GM13976 (cell line): ENCODE measurements around the gene ADGRF5.
"Not testable (repeated sequence)": the region's sequence is repeated elsewhere in the genome, so short reads cannot be mapped to it uniquely, and the experiment has no call there.

Experiments
- DNase-seq: peaks from one replicate; pipeline ENCODE4 v3.0.0; 2012; ENCODE audit warnings: low spot score
- in situ Hi-C: fragments of 300-500 bp; cut with MboI; formaldehyde crosslinking; loops from one replicate; pipeline ENCODE4 v1.12.0; 2022; ENCODE audit warnings: low sequenced_read_pairs, mixed read lengths, inconsistent platforms; ENCODE audit not compliant: unreplicated experiment
- TF ChIP-seq, protein P1 (sequence below): IDR thresholded peaks from 2 replicates; pipeline ENCODE4 v1.5.1; 2012; ENCODE audit warnings: borderline replicate concordance, mild to moderate bottlenecking; ENCODE audit not compliant: insufficient read depth; ENCODE audit errors: extremely low read depth, missing control alignments, control extremely low read depth

The ADGRF5 gene

DNA sequence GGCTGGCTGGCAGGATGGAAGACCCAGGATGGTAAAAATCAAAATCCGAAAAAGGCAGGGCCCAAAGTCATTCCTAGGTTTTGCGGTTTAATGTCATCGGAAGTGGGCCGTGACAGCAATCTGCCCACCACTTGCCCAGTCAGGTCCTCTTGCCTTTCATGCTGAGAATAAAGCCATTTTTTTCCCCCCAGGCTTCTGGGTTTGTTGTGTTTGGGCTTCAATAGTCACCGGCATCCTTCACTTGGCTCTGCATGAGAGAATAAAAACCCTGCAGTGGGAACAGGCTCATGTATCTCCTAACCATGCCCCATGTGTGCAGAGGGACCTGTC is 72.4 kb downstream of the ADGRF5 start:
- DNase-seq = no peak
- in situ Hi-C loops = no loop called here
- TF ChIP-seq, protein P1, sequence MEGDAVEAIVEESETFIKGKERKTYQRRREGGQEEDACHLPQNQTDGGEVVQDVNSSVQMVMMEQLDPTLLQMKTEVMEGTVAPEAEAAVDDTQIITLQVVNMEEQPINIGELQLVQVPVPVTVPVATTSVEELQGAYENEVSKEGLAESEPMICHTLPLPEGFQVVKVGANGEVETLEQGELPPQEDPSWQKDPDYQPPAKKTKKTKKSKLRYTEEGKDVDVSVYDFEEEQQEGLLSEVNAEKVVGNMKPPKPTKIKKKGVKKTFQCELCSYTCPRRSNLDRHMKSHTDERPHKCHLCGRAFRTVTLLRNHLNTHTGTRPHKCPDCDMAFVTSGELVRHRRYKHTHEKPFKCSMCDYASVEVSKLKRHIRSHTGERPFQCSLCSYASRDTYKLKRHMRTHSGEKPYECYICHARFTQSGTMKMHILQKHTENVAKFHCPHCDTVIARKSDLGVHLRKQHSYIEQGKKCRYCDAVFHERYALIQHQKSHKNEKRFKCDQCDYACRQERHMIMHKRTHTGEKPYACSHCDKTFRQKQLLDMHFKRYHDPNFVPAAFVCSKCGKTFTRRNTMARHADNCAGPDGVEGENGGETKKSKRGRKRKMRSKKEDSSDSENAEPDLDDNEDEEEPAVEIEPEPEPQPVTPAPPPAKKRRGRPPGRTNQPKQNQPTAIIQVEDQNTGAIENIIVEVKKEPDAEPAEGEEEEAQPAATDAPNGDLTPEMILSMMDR = no peak

DNA sequence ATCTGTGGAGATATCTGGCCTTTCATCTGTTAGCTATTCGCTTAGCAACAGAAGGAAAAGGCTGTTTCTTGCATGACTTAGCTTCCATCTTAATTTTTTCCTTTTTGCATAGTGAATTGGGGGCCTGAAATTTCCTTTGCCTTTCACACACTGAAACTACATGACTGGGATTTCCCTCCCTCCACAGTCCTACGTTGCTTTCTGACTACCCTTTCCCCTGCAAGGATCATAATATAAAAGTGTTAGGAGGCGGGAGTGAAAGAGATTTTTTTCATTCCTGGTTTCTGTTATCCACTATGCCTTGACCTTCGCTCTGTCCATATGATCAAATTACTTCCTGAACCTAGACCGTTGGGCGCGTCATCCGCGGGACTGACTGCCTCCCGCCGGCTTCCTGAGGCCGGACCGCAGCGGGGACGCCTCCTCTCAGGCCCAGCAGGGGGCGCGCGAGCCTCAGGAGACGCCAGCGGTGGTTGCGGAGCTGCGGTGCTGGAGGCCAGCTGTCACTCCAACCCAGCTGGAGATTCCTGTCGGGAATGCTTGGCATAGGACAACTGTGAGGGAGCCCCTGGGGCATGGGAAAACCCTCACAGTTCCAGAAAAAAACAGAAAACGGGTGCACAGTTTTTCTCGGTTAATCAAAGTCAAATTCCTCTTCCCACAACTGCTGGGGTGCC is 72.9 kb downstream of the ADGRF5 start:
- DNase-seq = peak; percentile 76
- TF ChIP-seq, protein P1 = peak; percentile 95
- in situ Hi-C loops = no loop called here

DNA sequence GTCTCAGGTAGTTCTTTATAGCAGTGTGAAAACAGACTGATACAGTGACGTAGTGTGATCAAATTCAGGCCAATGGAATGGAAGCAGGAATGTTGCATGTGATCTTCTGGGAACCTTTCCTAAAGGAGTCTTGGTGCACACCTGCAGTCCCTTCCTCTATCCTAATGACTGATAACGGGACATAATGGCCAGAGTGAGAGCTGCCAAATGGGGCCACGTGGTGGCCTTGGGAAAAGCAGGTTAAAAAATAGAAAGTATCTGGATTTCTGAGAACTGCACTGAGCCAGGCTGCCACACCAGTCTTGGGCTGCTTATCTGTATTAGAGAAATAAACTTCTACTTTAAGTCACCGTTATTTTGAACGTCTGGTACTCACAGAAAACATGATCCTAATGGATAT is 76.6 kb downstream of the ADGRF5 start:
- DNase-seq = no peak
- TF ChIP-seq, protein P1 = no peak
- in situ Hi-C loops = no loop called here

DNA sequence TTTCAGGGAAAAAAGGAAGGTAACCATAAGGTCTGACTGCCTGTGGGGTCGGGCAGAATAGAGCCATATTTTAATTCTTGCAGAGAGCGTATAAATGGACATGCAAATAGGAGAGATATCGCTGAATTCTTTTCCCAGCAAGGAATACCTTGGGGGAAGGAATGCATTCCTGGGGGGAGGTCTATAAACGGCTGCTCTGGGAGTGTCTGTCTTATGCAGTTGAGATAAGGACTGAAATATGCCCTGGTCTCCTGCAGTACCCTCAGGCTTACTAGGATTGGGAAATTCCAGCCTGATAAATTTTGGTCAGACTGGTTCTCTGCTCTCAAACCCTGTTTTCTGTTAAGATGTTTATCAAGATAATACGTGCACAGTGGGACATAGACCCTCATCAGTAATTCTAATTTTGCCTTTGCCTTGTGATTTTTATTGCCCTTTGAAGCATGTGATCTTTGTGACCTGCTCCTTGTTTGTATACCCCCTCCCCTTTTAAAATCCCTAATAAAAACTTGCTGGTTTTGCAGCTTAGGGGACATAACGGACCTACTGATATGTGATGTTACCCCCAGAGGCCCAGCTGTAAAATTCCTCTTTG is 79.4 kb downstream of the ADGRF5 start:
- in situ Hi-C loops = not testable (repeated sequence)

DNA sequence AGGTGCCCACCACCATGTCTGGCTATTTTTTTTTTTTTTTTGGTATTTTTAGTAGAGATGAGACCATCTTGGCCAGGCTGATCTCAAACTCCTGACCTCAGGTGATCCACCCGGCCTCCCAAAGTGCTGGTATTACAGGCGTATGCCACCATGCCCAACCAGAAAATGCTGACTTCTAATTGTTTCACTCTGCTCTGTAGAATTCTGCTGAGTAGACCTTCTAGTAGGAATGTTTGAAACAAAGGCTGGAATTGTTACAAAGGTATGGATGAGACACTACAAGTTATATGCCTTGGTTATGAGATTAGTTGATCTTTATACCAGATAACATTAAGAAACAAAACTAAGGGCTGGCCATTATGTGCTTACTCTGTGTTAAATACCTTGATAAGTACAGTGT is 83.7 kb downstream of the ADGRF5 start:
- no peak for DNase-seq
- in situ Hi-C loops = no loop called here
- TF ChIP-seq, protein P1 = no peak

More for the DNA sequence above, 79.4 kb downstream of the ADGRF5 start:
- not testable (repeated sequence) for DNase-seq

DNA sequence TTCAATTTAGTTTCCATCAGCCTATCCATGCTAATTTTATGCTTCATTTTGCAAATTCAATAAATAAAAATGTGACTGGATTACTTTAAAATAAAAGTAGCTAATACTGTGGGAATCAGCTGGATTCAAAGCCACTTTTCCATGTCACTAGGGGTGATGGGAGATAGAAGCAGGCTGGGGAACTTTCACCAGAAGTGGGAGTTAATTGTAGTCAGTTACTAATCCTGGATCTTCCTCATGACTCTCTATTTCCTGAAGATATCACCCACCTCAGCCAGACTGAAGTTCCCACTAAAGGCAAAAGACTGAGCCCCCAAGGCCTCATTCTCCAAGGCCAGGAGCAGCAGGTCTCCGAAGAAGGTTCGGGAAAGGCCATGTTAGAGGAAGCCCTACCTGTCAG is 86.7 kb downstream of the ADGRF5 start:
- in situ Hi-C loops = not testable (repeated sequence)

DNA sequence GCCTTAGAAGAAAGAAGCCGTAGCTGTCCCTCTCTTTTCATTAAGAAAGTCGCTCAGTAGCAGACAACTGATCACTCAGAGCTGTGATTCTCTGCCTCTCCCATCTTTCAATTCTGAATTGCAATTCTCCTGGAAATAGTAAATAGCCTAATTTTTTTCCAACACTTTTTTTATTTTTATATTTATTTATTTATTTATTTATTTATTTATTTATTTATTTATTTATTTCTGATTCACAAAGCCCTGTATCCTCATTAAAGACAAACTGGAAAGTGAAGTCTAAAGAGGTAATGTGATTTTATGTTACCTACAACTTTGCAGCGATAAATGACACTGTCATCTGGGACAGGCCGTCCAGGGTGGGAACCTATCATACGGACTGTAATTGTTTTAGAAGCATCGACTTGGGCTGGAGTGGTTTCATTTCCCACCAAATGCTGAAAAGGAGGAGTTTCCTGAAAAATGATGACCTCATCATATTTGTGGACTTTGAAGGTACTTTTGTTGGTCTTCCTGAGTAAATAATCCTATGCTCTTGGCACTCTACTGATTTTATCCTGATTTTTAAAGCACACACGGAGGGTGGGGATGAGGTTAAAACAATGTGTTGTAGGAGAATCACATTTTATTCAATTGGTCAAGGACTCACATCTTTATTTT is 87.4 kb downstream of the ADGRF5 start:
- in situ Hi-C loops, DNase-seq: not testable (repeated sequence)

More for the DNA sequence above, 86.7 kb downstream of the ADGRF5 start:
- not testable (repeated sequence) for DNase-seq

DNA sequence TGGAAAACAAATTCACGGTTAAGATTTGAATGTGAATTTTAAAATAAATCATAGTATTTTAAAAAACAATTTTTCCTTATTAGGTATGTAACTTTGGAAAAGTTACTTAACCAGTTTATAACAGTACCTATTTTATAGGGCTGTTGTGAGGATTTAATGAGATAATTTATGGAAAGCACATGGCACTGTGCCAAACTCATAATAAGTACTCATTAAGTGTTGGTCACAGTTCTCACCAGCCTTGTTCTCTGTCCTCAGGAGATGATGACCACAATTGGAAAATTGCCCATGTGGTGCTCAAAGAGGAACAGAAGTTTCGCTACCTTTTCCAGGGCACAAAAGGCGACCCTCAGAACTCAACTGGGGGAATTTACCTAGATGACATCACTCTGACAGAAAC is 88.9 kb downstream of the ADGRF5 start:
- TF ChIP-seq, protein P1 = no peak
- no peak for DNase-seq
- in situ Hi-C loops = no loop called here
